D721Med (cell line): ENCODE measurements around the gene RUNX3.

Experiments used
- DNase-seq: peaks from one replicate; pipeline ENCODE4 v3.0.0; 2011; ENCODE audit warnings: low spot score; ENCODE audit not compliant: insufficient read length
- FAIRE-seq: peaks from 2 replicates; lab custom pipeline; 2011; peaks lifted over from hg19 to GRCh38; lab: Jason Lieb, UNC
- TF ChIP-seq, protein P1 (sequence below): IDR thresholded peaks from 2 replicates; pipeline ENCODE4 v1.5.1; 2012; ENCODE audit warnings: mild to moderate bottlenecking, control low read depth; ENCODE audit not compliant: insufficient read depth; ENCODE audit errors: missing control alignments

RUNX3 gene

DNA sequence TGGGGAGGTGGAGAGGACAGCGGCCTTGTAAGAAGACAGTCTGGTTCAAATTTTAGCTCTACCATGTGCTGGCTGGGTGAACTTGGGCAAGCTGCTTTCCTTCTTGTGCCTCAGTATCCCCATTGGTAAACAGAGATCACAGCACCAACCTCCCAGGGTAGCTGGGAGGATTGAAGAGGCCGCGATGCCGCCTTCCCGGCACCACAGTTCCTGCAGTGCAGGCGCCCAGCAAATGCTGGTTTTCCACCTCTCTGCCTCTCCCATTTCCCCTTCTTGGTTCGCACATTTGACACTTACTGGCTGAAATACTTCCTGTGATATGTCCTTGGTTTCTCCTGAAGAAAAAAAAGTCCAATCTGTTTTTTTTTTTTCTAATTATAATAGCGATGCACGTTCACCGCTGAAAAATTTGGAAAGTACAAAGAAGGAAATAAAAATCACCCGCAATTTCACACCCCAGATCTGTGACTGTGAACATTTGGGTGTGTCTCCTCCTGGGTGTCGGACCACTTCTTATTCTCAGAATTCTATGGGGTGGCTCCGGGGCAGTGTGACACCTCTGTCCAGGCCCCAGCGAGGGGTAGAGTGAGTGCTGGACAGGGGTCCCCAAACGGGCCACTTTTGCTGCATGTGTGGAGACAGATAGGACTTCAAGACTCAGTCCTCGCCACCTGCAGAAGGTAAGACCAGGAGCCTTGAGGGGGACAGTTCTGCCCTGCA, 73.1 kb downstream of the RUNX3 start:
- DNase-seq (no peak), FAIRE-seq (no peak)
- TF ChIP-seq, protein P1, sequence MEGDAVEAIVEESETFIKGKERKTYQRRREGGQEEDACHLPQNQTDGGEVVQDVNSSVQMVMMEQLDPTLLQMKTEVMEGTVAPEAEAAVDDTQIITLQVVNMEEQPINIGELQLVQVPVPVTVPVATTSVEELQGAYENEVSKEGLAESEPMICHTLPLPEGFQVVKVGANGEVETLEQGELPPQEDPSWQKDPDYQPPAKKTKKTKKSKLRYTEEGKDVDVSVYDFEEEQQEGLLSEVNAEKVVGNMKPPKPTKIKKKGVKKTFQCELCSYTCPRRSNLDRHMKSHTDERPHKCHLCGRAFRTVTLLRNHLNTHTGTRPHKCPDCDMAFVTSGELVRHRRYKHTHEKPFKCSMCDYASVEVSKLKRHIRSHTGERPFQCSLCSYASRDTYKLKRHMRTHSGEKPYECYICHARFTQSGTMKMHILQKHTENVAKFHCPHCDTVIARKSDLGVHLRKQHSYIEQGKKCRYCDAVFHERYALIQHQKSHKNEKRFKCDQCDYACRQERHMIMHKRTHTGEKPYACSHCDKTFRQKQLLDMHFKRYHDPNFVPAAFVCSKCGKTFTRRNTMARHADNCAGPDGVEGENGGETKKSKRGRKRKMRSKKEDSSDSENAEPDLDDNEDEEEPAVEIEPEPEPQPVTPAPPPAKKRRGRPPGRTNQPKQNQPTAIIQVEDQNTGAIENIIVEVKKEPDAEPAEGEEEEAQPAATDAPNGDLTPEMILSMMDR: no peak

DNA sequence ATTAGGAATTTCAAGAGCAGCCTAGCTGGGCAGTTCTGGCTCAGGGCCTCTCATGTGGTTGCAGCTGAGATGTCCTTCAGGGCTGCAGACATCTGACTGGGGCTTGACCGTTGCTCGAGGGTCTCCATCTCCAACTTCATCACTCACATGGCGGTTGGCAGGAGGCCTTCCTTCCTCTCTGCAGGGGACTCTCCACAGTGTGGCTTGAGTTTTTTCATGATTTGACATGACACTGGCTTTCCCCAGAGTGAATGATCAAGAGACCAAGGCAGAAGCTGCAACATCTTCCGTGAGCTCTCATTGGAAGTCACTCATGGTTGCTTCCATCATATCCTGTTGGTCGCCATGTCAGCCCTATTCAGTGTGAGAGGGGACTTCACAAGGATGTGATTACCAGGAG, 74.6 kb downstream of the RUNX3 start:
- TF ChIP-seq, protein P1: no peak
- DNase-seq: no peak
- no peak for FAIRE-seq

DNA sequence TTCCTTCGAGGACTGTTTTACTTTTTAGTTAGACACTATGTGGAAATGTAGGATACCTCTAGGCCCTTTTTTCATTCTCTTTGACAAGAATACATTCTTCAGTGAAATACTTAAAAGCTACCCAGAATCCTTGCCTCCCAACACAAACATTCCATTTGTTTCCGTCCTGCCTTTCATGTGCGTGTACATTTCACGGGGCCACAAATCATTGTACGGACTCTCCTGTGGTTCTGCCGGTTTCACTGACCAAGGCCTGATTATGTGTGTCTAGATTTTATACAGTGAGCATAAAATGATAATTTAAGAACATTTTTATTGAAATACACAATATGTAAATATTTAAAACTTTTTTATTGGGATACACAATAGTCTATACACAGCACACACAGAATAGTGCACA, 76.4 kb downstream of the RUNX3 start:
- TF ChIP-seq, protein P1: no peak
- FAIRE-seq (no peak), DNase-seq (no peak)

DNA sequence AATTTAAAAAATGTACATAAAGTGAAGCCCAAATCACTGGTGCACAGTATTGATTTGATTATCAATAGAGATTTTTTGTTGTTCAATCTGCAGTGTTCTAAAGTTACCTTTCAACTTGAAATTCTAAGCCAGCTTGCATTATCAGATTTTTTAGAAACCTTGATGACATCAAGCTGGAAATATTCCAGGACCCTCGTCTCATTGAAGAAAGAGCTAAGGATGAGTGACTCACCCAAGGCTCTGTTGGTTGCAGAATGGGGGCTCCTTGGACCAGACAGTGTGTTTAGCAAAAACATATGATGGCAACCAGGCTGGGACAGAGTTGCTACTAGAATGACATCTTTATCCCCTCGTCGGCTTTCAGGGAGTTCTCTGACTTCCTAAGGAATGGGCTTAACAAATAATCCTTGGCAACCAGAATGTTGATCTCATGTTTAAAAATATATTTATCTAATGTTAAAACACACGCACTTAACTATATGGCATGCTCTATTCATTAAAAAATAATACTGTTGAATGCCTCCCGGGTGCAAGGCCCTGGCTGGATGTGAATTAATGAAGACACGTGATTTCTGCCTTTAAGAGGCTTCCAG, 79.7 kb downstream of the RUNX3 start:
- TF ChIP-seq, protein P1: no peak
- FAIRE-seq: no peak
- DNase-seq: no peak

DNA sequence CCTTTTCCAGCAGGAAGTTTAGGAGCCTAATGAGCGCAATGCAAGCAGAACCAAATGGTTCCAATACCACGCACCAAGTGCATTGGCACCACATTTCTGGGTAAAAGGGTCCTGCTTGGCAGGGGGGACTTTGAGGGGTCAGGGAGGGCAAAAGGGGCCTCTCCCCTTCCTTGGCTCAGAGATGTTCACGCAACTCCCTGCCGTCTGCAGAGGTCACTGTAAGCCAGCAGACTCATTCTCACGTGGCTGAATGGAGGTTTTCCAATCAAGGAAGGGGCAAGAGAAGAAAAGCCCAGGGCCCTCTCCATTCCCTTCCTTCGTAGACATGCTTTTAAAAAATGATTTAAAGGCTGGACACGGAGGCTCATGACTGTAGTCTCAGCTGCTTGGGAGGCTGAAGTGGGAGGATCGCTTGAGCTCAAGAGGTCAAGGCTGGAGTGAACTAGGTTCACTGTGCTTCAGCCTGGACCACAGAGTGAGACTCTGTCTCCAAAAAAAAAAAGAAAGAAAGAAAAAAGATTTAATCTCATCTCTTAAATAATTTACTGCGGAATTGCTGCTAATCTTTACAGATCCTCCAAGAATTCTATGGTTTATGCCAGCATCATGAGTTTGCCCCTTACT, 80.3 kb downstream of the RUNX3 start:
- DNase-seq (no peak), FAIRE-seq (no peak)
- TF ChIP-seq, protein P1: no peak
